Measurements from ENCODE around the gene ASB2. TPM values are rescaled to one million over a fixed set of nuclear protein-coding genes. Genes with fewer than 3 reads are reported as not detected.

ASB2 gene
- total RNA-seq, 1 experiment from 2014 or later, result 0.35 TPM

DNA sequence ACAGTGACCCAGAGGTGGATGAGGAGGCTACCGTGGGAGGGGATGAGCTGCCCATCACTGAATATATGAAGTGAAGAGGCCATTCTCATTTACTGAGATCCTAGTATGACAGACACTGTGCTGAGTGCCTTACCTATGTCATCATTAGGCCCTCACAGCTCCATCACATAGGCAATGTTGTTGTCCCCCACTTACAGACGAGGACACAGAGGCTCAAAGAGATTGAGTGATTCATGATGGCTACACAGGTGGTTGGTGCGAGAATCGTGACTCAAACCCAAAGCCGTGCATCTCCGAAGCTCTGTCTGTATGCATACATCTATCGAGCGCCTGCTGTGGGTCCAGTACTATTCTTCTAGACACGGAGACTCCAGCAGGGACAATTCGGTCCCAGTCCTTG is 14.8 kb upstream of the ASB2 start:
- peaks cover 10% of the 10 kb centered on the region for H3K27me3 Mint-ChIP-seq (ENCODE audit: low read depth)
- Histone ChIP-seq H3K23me2 (ENCODE audit: insufficient read length, low read depth, low read length, poor library complexity, severe bottlenecking) (no peaks in the 10 kb centered on the region), H3K79me1 (ENCODE audit: insufficient read depth, low read depth, low read length, poor library complexity, severe bottlenecking) (no peaks in the 10 kb centered on the region), H2BK5ac (ENCODE audit: insufficient read length, low read length) (no peak overlapping the region), H3K4me1 (ENCODE audit: insufficient read depth, low read length) (no peaks in the 10 kb centered on the region), H3K9me3 (ENCODE audit: control insufficient read depth, low read depth, low read length) (no peaks in the 10 kb centered on the region), H3K4ac (ENCODE audit: low read depth, low read length) (no peak overlapping the region), H3K27me3 (ENCODE audit: insufficient read depth, low read length) (no peaks in the 10 kb centered on the region), H4K8ac (replicated peaks; ENCODE audit: insufficient read length, low read depth, low read length) (no peak overlapping the region), H3K23ac (ENCODE audit: insufficient read length, low read depth, low read length) (no peak overlapping the region), H2AFZ (ENCODE audit: low read length) (no peak overlapping the region), H4K5ac (ENCODE audit: insufficient read length, low read depth, low read length) (no peak overlapping the region), H3K18ac (ENCODE audit: insufficient read length, low read depth, low read length) (no peak overlapping the region), H3K56ac (ENCODE audit: insufficient read length, low read depth, low read length) (no peak overlapping the region), H3K79me2 (ENCODE audit: insufficient read depth, low read length) (no peaks in the 10 kb centered on the region), H2BK15ac (ENCODE audit: low read depth, low read length) (no peak overlapping the region), H3K27ac (ENCODE audit: insufficient read length, low read depth, low read length) (no peak overlapping the region), H4K20me1 (ENCODE audit: control insufficient read depth, insufficient read depth, insufficient read length) (no peaks in the 10 kb centered on the region), H4K91ac (ENCODE audit: insufficient read length, low read depth, low read length) (no peak overlapping the region), H2BK12ac (ENCODE audit: insufficient read length, low read depth, low read length) (no peak overlapping the region), H3K4me2 (ENCODE audit: insufficient read depth, insufficient read length, low read length) (no peak overlapping the region), H2BK120ac (ENCODE audit: low read depth, low read length, poor library complexity, severe bottlenecking) (no peak overlapping the region), H2AK5ac (ENCODE audit: insufficient read length, low read length) (no peak overlapping the region), H2BK20ac (ENCODE audit: low read depth, low read length, poor library complexity, severe bottlenecking) (no peak overlapping the region), H3K14ac (ENCODE audit: insufficient read depth, low read length) (no peak overlapping the region), H3T11ph (ENCODE audit: low read length) (no peak overlapping the region), H3K9ac (ENCODE audit: extremely low read depth, insufficient read length, low read length) (no peak overlapping the region)
- H3K4me1 Mint-ChIP-seq, result peaks cover 14 to 34% of the 10 kb centered on the region in 2 experiments
- no peak overlapping the region for H3K4me3 Mint-ChIP-seq
- TF ChIP-seq, protein P1, sequence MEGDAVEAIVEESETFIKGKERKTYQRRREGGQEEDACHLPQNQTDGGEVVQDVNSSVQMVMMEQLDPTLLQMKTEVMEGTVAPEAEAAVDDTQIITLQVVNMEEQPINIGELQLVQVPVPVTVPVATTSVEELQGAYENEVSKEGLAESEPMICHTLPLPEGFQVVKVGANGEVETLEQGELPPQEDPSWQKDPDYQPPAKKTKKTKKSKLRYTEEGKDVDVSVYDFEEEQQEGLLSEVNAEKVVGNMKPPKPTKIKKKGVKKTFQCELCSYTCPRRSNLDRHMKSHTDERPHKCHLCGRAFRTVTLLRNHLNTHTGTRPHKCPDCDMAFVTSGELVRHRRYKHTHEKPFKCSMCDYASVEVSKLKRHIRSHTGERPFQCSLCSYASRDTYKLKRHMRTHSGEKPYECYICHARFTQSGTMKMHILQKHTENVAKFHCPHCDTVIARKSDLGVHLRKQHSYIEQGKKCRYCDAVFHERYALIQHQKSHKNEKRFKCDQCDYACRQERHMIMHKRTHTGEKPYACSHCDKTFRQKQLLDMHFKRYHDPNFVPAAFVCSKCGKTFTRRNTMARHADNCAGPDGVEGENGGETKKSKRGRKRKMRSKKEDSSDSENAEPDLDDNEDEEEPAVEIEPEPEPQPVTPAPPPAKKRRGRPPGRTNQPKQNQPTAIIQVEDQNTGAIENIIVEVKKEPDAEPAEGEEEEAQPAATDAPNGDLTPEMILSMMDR (conservative IDR thresholded peaks at IDR 0.05), result no peak
- no peaks in the 10 kb centered on the region; a peak in 1 of 7 replicates for H3K36me3 Mint-ChIP-seq (ENCODE audit: insufficient read depth in 1 of 3, low read depth in 3 of 3)
- no peak overlapping the region; a peak in 1 of 7 replicates for H3K27ac Mint-ChIP-seq
- no peaks in the 10 kb centered on the region; a peak in 2 of 5 replicates for H3K9me3 Mint-ChIP-seq
- no peak for DNase-seq
- WGBS (ENCODE audit: extremely low coverage, insufficient read length, low lambda C conversion rate), result no CpG with 5 or more reads among the region's 10 CpGs
